ENCODE measurements around the gene UNC119B.

The UNC119B gene

DNA sequence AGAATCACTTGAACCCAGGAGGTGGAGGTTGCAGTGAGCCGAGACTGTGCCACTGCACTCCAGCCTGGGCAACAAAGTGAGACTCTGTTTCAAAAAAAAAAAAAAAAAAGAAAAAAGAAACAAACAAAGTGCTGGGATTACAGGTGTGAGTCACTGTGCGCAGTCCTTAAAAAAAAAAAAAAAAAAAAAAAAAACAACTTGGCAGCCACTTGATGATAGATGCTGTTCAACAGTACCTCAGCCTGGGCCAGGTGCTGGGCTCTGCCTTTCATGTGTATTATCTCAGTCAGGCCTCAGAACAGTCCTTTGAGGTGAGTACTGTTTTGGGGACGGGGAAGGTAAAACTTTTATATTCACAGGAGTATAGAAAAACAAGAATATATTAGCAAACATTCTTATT lies 24.9 kb downstream of the UNC119B start:
- H3K4me3 ChIP-seq (ENCODE audit: low read depth, low read length), result no peak overlapping the region
- TF ChIP-seq, protein P1, sequence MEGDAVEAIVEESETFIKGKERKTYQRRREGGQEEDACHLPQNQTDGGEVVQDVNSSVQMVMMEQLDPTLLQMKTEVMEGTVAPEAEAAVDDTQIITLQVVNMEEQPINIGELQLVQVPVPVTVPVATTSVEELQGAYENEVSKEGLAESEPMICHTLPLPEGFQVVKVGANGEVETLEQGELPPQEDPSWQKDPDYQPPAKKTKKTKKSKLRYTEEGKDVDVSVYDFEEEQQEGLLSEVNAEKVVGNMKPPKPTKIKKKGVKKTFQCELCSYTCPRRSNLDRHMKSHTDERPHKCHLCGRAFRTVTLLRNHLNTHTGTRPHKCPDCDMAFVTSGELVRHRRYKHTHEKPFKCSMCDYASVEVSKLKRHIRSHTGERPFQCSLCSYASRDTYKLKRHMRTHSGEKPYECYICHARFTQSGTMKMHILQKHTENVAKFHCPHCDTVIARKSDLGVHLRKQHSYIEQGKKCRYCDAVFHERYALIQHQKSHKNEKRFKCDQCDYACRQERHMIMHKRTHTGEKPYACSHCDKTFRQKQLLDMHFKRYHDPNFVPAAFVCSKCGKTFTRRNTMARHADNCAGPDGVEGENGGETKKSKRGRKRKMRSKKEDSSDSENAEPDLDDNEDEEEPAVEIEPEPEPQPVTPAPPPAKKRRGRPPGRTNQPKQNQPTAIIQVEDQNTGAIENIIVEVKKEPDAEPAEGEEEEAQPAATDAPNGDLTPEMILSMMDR (IDR thresholded peaks at IDR 0.05; ENCODE audit: low read depth, low read length, missing control alignments), result no peak
- DNase-seq (ENCODE audit: low read depth), result no peak

GRCh38 chr12:120736404-120737331 lies 26.4 kb downstream of the UNC119B start:
- H3K4me3 ChIP-seq (ENCODE audit: low read depth, low read length), result no peak overlapping the region
- TF ChIP-seq, protein P1 (IDR thresholded peaks at IDR 0.05; ENCODE audit: low read depth, low read length, missing control alignments), result no peak
- DNase-seq (ENCODE audit: low read depth), result no peak

DNA sequence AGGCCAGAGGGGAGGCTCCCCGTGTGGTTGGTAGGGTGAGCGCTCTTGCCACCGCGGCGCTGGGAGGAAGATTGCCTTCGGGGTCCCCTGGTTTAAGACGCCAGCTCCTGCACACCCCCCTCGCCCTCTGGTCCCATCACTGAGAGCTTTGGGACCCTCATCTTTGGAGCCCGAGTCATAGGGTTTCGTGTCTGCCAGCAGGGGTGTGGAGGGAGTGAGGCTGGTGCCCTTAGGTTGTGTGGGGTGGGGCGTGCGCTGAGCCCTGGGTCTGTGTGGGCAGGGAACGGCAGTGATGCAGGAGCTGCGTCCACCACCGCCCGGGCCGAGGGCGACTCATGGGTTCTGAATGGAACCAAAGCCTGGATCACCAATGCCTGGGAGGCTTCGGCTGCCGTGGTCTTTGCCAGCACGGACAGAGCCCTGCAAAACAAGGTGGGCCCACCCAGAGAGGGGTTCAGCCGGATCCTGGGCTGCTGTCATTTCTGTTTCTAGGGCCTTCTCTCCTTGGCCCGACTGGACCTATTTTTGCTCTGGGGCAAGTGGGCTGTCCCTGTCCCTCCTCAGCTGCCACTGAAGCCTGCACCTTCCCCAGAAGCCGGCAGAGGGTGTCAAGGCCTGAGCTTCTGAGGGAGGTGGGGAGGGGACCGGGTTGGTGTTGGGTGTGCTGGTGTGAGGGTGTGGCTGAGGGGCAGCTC lies 27.4 kb downstream of the UNC119B start:
- TF ChIP-seq, protein P1 (IDR thresholded peaks at IDR 0.05; ENCODE audit: low read depth, low read length, missing control alignments), result no peak
- no peak for DNase-seq (ENCODE audit: low read depth)
- H3K4me3 ChIP-seq (ENCODE audit: low read depth, low read length), result no peak overlapping the region

- H3K4me3 ChIP-seq (ENCODE audit: low read depth, low read length), result no peak overlapping the region
- no peak for DNase-seq (ENCODE audit: low read depth)
- TF ChIP-seq, protein P1 (IDR thresholded peaks at IDR 0.05; ENCODE audit: low read depth, low read length, missing control alignments), result no peak
These were observed 28.2 kb downstream of the UNC119B start for GRCh38 chr12:120738252-120739030.

GRCh38 chr12:120739031-120739762 lies 28.9 kb downstream of the UNC119B start:
- TF ChIP-seq, protein P1 (IDR thresholded peaks at IDR 0.05; ENCODE audit: low read depth, low read length, missing control alignments), result no peak
- DNase-seq (ENCODE audit: low read depth), result no peak
- H3K4me3 ChIP-seq (ENCODE audit: low read depth, low read length), result no peak overlapping the region
